Stimulated activated CD4-positive, alpha-beta T cell treated with anti-CD3 and anti-CD28 coated beads, Interleukin-12 subunit alpha, Interleukin-12 subunit beta, amount 100 ng/mL, for 4 hours (primary cell): ENCODE measurements around the gene FAM13B.
"Not testable (repeated sequence)": the region's sequence is repeated elsewhere in the genome, so short reads cannot be mapped to it uniquely, and the experiment has no call there.

Experiments
- DNase-seq: peaks from one replicate; pipeline ENCODE4 v3.0.0-alpha.2; 2020

Gene FAM13B

GRCh38 chr5:138032572-138033385 is at the start of gene FAM13B:
TSS of gene FAM13B (minus strand) at chr5:138033079. CDS start at chr5:138019111, 13,968 bp downstream.
- DNase-seq, result peak; percentile 77

- DNase-seq, result no peak
Observed at GRCh38 chr5:138082033-138082432, 49.2 kb upstream of the FAM13B start.

DNA sequence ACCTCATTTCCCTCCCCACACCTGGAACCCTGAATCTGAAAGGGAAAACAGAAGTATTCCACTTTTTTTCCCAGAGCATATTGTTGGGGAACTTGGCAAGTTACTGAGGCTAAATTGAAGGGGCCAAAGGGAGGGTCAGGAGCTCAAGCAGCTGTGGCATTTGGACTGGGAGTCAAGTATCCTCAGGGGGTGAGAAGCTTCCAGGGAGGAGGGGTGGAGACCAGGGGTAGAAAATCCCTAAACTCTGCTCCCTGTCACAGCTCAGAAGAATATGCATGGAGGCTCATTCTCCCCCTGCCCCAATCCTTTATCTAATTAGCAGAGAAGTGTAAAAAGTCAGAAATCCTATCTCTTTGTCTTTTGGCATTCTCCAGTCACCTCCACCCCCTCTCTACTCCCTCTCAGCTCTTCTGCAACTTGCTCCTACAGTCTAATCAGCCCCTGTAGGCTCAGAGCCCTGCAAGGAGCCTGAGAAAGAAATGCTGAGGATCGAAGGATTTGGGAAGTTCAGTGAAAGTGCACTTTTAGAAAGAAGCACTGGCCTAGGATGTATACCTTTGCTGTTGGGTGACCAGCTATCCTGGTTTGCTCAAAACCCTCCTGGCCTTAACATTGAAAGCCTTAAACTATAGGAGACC is 45.2 kb upstream of the FAM13B start:
- DNase-seq, result no peak

DNA sequence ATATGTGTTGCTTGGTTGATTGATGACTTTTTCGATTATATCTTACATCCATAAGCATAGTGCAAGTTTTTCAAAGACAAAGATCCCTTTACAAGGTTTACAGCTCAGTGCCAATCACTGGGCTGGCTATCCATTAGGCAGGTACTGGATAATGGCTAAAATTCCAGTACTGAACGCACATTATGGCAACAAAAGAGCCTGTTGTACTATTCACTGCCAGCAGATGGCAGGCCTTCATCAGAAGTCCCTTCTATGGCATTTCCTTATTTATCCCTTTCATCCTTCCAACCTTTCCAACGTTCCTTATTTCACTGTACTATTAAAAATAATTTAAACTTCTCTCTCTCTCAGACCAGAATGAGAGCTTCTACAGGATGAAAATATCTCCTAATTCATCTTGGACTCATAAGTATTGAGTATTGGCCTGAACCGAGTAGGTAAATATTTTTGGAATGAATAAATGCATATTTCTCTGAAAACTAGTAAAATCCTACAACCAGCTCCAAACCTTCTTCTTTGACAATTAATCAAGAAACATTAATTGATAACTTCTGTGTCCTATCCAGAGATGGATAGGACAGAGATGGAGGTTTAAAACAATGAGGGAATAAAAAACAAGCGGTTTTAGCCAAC is 44.3 kb upstream of the FAM13B start:
- DNase-seq, result peak; percentile 45

DNA sequence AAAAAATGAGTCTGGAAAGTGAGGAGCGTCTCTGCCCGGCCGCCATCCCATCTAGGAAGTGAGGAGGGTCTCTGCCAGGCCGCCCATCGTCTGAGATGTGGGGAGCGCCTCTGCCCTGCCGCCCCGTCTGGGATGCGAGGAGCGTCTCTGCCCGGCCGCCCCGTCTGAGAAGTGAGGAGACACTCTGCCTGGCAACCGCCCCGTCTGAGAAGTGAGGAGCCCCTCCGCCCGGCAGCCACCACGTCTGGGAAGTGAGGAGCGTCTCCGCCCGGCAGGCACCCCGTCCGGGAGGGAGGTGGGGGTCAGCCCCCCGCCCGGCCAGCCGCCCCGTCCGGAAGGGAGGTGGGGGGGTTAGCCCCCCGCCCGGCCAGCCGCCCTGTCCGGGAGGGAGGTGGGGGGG is 37.1 kb upstream of the FAM13B start:
- DNase-seq, result not testable (repeated sequence)

DNA sequence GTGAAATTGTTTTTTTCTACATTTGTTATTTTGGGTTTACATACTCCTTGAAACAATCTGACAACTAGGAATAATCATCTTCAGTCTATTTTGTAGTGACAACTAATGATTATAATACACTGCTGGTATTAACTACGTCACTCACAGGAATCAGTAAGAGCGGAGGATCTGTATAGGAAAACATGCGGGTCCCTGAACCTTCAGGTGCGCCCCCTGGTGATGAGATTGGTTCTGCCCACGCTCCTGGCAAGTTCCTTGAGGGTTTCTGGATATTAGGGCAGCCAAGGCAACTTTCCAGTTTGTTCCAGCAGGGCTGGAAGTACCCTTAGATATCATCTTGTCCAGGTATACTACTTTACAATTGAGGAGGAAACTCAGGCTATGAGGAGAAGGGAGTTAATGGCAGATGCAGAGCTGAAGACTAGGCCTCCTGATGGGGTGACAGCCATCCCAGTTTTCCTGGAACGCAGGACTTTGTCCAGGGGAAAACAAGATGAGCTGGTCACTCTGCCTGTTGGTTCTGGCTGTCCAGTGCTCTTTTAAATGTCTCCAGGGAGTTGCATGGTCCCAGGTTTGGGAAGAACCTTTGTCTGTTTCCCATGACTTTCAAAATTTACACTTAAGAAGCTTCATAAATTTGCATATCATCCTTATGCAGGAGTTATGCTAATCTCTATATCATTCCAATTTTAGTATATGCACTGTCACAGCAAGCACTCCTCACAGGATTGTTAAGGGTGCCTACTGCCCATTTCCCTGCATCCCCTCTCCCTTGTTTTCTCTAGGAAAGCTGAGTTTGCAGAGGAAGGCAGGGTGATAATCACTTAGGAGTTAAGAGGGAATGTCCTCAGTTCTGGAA is 36.1 kb upstream of the FAM13B start:
- DNase-seq, result peak; percentile 68

- no peak for DNase-seq
Observed at GRCh38 chr5:138067945-138068344, 35.1 kb upstream of the FAM13B start.

- no peak for DNase-seq
Observed at GRCh38 chr5:138065102-138065501, 32.2 kb upstream of the FAM13B start.

DNA sequence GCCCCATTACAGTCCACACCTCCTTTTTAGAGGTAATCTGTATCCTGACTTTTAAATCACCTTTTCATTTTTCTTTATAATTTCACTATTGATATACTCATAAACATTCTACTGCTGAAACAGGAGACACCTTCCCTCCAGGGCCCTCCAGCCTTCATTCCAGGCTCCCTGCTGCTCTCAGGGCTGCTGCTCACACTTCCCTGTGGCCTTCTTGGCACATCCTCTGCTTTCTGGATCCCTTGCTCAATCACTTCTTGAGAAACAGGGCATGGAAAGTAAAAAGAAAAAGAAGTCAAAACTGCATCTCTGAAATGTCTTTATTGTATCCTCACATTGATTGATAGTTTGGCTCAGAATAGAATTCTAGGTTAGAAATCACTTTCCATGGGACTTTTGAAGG is 31.6 kb upstream of the FAM13B start:
- no peak for DNase-seq

DNA sequence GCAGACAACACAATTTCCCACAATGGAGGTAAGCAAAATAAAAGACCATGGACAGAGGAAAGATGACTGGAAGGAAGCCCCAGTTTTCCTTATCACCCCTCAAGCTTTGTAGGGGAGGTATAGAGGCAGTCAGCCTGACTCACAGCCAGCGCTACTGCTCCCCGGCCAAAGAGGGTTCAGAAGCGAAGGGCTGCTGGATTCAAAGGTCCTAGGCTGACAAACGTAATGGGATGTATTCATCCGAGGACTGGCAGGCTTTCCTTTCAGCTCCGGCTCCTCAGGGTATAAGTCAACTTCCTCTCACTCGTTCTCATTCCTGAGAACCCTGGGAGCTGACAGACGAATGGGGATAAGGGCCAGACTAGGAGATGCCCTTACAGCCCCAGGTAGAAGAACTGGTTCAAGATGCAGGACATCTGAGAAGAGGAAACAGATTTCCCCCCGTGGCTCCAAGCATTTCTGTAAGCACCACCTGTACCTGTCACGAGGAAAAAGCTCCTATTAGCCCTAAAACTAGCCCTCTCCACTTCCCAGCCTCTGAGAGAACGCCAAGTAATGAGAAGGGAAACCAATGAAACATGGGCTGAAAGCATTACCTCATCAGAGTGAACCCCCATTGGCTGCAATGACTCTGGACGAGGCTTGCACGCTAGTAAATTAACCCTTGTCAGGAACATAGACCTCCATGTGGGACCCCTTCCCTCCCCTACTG is 22.1 kb upstream of the FAM13B start:
- no peak for DNase-seq

DNA sequence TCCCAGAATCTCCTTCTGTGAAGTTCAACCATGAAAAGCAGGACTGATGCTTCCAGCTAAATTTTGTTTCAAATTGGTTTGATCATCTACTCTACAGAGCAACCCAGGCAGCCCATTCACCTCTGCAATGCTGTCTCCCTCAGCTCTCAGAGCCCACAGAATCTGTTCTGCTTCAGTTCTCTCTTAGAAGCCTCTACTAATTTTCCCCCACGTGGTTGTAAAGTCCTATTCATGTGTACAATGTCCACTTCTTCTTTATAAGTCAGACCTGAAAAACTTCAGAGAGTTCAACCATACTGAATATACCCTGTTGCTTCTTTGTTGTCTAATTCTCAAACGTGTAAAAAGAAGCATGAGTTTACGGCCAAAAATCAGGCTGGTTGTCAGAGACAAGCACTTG is 21.3 kb upstream of the FAM13B start:
- DNase-seq, result no peak

GRCh38 chr5:138053554-138053953 is 20.7 kb upstream of the FAM13B start:
- DNase-seq, result no peak

DNA sequence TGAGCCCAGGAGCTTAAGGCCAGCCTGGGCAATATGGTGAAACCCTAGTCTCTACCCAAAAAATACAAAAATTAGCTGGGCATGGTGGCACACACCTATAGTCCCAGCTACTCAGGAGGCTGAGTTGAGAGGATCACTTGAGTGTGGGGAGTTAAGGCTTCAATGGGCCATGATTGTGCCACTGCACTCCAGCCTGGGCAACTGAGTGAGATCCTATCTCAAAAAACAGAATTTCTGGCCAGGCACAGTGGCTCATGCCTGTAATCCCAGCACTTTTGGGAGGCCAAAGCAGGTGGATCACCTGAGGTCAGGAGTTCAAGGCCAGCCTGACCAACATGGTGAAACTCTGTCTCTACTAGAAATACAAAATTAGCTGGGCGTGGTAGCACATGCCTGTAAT is 19.8 kb upstream of the FAM13B start:
- DNase-seq, result not testable (repeated sequence)

DNA sequence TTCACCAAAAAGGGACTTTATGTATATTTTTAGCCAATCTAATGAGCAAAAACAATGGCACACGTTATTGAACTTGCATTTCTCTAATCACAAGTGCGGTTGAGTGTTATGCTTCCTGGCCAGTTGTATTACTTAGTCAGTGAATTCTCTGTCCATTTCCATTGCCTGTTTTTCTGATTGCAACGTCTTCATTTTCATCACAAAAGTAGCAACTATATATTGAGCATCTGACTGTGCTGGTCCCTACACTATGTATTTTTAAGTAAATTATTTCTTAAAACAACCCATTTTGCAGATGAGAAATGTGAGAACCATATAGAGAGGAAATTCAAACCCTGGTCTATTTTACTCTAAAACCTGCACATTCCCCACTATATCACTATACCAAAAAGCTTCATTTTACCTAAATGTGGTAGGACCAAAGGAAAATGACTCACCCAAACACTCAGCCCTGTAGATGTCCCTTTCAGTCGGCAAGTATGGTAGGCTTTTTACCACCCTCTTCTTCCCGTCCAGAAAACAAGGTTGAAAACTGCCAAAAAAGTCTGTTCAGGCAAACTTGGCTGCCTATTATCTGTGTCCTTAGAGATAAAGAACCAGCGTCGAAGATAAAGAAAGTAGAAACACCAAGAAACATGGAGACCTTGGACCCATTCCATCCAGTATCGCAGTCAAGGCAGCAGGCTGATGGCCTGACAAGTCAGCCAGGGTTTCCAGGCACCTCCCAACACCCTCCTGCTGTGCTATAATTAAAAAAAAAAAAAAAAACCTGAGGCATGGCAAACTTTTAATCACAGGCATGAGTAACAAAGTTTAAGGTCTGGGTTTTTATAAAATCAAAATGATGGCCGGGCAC is 18.8 kb upstream of the FAM13B start:
- no peak for DNase-seq

GRCh38 chr5:138045283-138045682 is 12.4 kb upstream of the FAM13B start:
- not testable (repeated sequence) for DNase-seq

- no peak for DNase-seq
Observed at GRCh38 chr5:138038826-138039225, 5.9 kb upstream of the FAM13B start.

GRCh38 chr5:138037907-138038633 is 5.2 kb upstream of the FAM13B start:
- DNase-seq, result no peak

GRCh38 chr5:138037271-138037670 is 4.4 kb upstream of the FAM13B start:
- DNase-seq, result no peak

GRCh38 chr5:138035605-138036537 is 3.0 kb upstream of the FAM13B start:
- peak; percentile 28 for DNase-seq
